GM12878 (cell line): Measurements from ENCODE around the gene ATIC.

ENCODE experiments used
- CTCF ChIP-seq, 3 experiments: IDR thresholded peaks in 2 of 3; conservative IDR thresholded peaks in 1 of 3; 2 replicates each; pipeline ENCODE4 v1.5.1; 2011; ENCODE audit warnings: low read depth in 3 of 3, low read length in 3 of 3, mild to moderate bottlenecking in 3 of 3, control low read depth in 2 of 3, moderate library complexity in 2 of 3, inconsistent platforms in 1 of 3, mixed read lengths in 1 of 3; ENCODE audit not compliant: control insufficient read depth in 2 of 3, insufficient read depth in 1 of 3; ENCODE audit errors: extremely low read depth in 1 of 3
- FOXK2 ChIP-seq: fragments of 450-650 bp; IDR thresholded peaks from 2 replicates; pipeline ENCODE4 v1.6.1; 2017; ENCODE audit warnings: mild to moderate bottlenecking, moderate library complexity
- SREBF1 ChIP-seq: IDR thresholded peaks from 2 replicates; pipeline ENCODE4 v1.6.1; 2012; ENCODE audit warnings: mild to moderate bottlenecking, low read length
- ZNF207 ChIP-seq: fragments of 450-650 bp; IDR thresholded peaks from 2 replicates; pipeline ENCODE4 v1.6.1; 2014; ENCODE audit warnings: antibody characterized with exemption, mild to moderate bottlenecking, borderline replicate concordance

- TF ChIP-seq SREBF1: no peak
- TF ChIP-seq FOXK2: no peak
- TF ChIP-seq CTCF (IDR thresholded peaks at IDR 0.05 in 2 of 3, conservative IDR thresholded peaks at IDR 0.05 in 1 of 3; ENCODE audit: control insufficient read depth in 2 of 3, extremely low read depth in 1 of 3, insufficient read depth in 1 of 3, low read depth in 3 of 3, low read length in 3 of 3): no peak
- TF ChIP-seq ZNF207: no peak
These were observed 28.6 kb upstream of the ATIC start for GRCh38 chr2:215283221-215283620.
